DND-41 (cell line): ENCODE measurements around the gene TCERG1L.

Source experiments
- EZH2 ChIP-seq: IDR thresholded peaks from 3 replicates; pipeline ENCODE4 v1.6.1; 2012; ENCODE audit warnings: borderline replicate concordance, low read depth, mild to moderate bottlenecking, moderate library complexity, low read length, inconsistent platforms; ENCODE audit not compliant: severe bottlenecking
- TF ChIP-seq, protein P1 (sequence below): IDR thresholded peaks from 2 replicates; pipeline ENCODE4 v1.5.1; 2012; ENCODE audit warnings: borderline replicate concordance, low read length, moderate library complexity, mild to moderate bottlenecking; ENCODE audit not compliant: poor library complexity, severe bottlenecking; ENCODE audit errors: extremely low read depth

DNA sequence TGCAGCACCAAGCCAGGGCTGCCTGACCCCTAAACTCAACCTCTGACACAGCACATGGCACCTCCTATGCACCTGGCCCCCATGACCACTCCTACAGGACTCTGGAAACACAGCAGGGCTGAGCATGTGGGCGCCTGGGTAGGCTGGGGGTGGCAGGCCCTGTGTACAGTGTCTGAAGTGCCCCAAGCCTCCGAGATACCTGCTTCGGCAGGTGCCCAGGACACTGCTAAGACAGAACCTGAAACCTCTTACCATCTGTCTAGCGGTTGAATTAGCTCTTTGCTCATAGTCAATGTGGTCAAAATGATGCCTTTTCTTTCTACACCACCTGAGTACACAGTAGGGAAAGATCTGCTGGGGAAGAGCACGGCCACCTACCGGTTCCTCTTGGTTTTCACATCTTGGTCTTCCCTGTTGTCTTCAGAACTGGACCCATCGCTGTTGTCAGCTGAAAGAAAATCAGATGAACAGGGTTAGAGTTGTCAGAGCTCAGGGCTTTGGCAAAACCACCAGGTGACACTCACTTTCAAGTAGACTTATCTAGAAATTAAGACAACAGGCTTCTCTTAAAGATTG, 177.4 kb downstream of the TCERG1L start:
- TF ChIP-seq, protein P1, sequence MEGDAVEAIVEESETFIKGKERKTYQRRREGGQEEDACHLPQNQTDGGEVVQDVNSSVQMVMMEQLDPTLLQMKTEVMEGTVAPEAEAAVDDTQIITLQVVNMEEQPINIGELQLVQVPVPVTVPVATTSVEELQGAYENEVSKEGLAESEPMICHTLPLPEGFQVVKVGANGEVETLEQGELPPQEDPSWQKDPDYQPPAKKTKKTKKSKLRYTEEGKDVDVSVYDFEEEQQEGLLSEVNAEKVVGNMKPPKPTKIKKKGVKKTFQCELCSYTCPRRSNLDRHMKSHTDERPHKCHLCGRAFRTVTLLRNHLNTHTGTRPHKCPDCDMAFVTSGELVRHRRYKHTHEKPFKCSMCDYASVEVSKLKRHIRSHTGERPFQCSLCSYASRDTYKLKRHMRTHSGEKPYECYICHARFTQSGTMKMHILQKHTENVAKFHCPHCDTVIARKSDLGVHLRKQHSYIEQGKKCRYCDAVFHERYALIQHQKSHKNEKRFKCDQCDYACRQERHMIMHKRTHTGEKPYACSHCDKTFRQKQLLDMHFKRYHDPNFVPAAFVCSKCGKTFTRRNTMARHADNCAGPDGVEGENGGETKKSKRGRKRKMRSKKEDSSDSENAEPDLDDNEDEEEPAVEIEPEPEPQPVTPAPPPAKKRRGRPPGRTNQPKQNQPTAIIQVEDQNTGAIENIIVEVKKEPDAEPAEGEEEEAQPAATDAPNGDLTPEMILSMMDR: no peak
- TF ChIP-seq EZH2: no peak
